Measurements from ENCODE around the gene SMIM3.
"Not testable (repeated sequence)": the region's sequence is repeated elsewhere in the genome, so short reads cannot be mapped to it uniquely, and the experiment has no call there.

SMIM3 gene

DNA sequence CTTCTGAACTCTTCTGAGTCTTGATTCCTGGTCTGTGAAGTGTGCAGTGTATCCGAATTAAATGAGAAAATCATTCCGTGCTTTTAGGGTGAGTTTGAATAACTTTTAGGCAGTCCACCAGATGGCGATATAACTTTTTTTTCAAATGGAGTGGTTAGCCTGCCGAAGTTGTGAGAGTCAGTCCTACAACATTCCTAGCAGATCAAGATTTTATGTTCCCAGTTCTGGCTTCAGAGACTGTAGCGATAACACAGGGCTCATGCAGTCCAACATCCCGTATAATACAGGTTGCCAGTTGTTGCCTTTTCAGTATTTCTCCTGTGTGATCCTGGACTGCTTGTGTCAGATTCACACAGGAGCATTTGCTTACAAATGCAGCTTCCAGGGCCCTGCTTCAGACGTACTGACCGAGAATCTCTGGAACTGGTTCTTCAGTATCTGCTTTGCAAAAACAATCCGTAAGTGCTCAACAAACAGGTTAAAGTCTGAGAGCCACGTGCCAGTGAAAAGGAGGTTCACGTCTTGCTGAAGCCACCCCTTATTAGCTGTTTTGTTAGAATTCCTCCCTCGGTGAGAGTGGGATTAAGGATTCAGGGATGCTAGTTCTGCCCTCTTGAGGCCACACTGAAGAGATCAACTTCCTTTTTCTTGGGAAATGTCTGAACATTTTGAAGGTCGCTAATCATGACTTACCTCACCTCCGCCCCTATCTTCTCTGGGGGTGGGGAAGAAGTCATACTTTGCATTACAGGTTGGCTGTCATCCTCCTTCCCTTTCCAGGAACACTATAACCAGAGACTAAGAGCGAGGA, 22.8 kb downstream of the SMIM3 start:
- DNase-seq: no peak

DNA sequence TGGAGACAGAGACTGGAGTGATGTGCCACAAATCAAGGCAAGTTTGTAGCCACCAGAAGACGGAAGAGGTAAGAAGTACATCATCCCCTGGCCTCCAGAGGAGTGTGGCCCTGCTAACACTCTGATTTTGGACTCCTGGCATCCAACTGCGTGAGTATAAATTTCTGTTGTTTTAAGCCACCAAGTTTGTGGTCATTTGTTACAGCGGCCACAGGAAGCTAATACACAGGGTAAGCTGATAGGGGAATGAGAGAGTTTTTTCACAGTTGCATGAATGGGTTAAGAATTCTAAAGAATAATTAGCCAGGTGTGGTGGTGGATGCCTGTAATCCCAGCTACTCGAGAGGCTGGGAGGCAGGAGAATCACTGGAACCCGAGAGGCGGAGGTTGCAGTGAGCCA, 25.8 kb downstream of the SMIM3 start:
- no peak for DNase-seq

DNA sequence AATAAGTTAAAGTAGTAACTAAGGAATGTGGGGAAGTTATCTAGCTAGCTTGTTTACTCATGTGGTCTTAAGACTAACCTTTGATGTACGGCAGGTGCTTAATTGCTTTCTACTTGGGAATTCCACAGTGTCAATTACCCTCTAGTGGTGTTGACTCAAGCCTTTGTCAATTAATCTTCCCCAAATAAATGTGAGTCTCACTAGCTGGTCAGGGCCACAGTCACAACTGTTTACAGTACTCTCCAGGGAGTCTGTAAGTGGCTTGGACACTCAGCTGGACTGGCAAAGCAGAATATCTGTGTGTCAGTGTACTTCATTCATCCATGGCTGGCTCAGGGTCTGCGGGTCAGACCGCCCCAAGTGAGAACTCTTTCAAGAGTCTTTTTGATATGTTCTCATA, 30.8 kb downstream of the SMIM3 start:
- DNase-seq: no peak

DNA sequence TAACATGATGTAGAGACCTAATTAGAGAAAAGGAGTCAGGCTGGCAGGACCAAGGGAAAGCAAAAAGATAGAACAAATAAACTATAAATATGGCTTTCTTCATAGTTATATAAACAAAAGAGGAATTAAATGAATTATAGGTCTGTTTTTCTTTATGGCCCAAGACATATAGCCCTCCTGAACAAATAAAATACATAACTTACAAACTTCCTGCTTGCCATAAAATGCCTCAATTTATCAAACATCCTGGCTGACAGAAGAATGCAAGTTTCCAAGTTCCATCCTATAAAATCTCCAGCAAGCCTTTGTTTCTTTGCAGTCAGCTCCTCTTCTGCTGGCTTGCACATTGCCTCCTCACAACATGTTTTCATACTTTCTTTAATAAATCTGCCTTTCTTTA, 36.5 kb downstream of the SMIM3 start:
- no peak for DNase-seq

DNA sequence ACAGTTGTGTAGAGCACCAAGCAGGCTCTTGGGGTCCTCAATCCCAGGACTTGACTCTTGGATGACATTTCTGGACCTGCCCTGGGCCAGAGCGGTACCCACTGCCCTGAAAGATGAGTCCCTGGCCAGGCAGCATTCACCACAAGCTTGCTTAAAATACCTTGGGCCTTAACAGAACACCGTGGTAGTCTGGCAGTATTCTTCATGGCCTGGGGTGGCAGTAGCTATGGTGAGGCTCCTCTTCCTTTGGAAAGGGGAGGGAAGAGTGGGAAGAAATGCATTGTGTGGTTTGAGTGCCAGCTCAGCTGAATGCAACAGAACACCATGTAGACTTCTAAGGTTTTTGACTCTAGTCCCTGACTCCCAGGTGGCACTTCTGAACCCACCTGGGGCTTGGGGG, 38.4 kb downstream of the SMIM3 start:
- no peak for DNase-seq

DNA sequence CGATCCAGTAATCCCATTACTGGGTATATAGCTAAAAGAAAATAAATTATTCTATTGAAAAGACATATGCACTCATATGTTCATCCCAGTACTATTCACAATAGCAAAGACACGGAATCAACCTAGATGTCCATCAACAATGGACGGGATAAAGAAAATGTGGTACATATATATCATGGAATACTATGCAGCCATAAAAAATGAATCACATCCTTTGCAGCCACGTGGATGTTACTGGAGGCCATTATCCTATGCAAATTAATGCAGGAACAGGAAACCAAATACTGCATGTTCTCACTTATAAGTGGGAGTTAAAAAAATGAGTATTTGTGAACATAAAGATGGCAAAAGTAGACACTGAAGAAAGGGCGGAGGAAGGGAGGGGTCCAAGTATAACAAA, 51.2 kb downstream of the SMIM3 start:
- no peak for DNase-seq

DNA sequence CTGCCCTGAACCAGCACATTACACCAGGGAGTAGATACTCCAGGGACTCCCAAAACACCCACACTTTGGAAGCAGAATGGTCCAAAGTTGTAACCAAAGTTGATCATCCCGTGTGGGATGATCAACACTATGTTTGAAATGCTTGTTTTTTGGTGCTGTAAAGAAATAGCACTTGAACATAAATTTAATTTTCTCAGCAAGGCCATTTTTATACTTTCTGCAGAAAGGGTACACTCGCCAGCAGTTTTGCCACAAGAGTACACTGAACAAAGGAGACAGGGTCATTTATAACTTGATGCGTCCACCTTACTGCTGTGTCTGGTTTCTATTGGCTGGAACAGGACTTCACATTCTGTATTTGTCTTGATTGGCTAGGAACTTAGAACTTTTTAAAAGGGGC, 53.3 kb downstream of the SMIM3 start:
- not testable (repeated sequence) for DNase-seq

DNA sequence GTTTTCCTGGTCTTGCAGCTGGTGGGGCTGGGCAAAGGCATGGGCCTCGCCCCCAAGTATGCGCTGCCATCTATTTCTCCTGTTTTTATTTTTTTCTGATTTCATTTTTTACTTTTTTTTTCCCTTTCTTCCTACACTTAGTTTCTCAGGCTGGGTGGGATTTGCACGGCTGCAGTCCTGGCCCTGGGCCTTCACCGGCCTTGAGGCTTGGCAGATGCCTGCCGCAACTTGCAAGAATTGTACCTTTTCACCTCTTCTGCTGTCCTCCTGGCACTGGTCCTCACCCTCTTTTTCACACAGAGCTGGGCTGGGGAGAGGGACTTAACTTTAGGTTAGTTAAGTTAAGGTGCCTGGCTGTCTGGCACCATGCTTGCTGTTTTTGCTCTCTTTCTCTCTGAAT, 57.5 kb downstream of the SMIM3 start:
- no peak for DNase-seq

DNA sequence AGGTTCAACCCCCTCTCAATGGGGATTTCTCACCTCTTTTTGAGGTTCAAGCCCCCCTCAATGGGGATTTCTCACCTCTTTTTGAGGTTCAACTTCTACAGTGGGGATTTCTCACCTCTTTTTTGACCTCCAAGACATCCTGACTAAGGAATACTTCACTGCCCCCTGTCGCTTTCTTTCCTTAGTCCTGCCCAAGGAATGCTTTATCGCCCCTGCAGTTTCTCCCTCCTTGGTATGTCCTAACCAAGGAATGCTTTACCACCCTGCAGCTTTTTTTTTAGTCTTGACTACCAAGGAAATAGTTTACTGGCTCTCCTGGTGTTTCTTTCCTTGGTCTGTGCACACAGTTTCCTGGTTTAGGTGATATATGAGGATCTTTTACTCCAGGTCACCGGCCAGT, 58.1 kb downstream of the SMIM3 start:
- no peak for DNase-seq

DNA sequence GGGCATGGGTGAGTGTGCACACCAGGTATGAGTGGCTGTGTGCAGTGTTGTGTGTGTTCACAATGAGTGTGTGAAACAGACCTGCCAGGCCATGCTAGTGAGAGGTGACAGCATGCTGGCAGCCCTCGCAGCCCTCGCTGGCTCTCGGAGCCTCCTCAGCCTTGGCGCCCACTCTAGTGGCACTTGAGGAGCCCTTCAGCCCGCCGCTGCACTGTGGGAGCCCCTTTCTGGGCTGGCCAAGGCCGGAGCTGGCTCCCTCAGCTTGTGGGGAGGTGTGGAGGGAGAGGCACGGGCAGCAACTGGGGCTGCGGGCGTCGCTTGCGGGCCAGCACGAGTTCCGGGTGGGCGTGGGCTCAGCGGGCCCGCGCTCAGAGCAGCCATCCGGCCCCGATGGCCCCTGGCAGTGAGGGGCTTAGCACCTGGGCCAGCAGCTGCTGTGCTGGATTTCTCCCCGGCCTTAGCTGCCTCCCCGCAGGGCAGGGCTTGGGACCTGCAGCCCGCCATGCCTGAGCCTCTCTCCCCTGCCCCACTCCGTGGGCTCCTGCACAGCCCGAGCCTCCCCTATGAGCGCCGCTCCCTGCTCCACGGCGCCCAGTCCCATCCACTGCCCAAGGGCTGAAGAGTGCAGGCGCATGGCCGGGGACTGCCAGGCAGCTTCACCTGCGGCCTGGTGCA, 66.8 kb downstream of the SMIM3 start:
- not testable (repeated sequence) for DNase-seq

DNA sequence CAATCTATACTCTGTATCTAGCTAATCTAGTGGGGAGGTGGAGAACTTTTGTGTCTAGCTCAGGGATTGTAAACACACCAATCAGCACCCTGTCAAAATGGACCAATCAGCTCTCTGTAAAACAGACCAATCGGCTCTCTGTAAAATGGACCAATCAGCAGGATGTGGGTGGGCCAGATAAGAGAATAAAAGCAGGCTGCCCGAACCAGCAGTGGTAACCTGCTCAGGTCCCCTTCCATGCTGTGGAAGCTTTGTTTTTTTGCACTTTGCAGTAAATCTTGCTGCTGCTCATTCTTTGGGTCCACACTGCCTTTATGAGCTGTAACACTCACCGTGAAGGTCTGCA, 67.7 kb downstream of the SMIM3 start, which contains the start of gene IRGM:
Gene IRGM, plus strand, starts transcription at position 214 of the 346 bp plus-strand sequence. CDS start 1,603 bp downstream, outside the sequence.
- not testable (repeated sequence) for DNase-seq
